ENCODE results near the gene STX8.
A peak's percentile ranks its signal among the peaks of the same experiment; 100 is the strongest.

STX8 gene

GRCh38 chr17:9242497-9242881 lies 333.1 kb downstream of the STX8 start:
- intact Hi-C loops (cut with micrococcal nuclease) = no loop called here
- Mint-ChIP-seq H3K9me3 (no peaks in the 10 kb centered on the region), H3K27ac (no peak overlapping the region), H3K36me3 (ENCODE audit: low read depth) (no peaks in the 10 kb centered on the region), H3K4me1 (ENCODE audit: low read depth) (peaks cover 29% of the 10 kb centered on the region), H3K4me3 (no peak overlapping the region), H3K27me3 (peaks cover 26% of the 10 kb centered on the region)

DNA sequence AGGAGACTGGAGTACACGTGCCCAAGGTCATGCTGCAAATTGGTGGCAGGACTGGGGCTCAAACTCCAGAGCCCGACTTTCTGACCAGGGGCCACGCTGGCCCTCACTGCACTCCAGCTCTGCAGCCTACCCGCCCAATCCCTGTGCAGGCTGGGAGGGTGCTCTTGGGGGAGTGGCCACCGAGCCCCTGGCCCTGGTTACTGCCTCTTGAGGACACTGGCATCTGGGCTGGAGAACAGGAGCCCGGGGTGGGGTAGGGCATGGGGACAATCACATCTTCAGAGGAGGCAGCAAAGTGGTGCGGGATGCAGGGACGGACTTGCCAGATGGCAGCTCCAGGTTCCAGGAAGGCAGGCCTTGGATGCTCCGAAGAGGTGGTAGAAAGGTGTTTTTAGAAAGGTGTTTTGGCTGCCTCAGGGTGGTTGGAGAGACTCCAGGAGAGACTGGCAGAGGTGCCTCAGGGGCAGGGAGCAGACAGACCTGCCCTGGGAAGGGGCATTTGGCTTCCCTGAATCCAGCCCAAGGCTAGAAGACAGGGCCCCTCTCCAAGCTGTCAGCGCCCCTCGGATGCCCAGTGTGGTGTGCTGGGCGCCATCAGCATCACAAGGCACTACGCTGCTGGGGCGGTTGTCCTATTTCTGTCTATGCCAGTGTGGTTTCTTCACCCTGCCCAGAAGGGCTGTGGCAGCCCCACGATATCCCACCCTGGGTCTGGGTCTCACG lies 333.7 kb downstream of the STX8 start:
- Mint-ChIP-seq H3K27ac (peak overlapping the region; percentile 50), H3K36me3 (ENCODE audit: low read depth) (no peaks in the 10 kb centered on the region), H3K4me1 (ENCODE audit: low read depth) (peaks cover 29% of the 10 kb centered on the region), H3K27me3 (peaks cover 28% of the 10 kb centered on the region), H3K9me3 (no peaks in the 10 kb centered on the region), H3K4me3 (no peak overlapping the region)
- intact Hi-C loops (cut with micrococcal nuclease) = no loop called here

GRCh38 chr17:9241371-9241712 lies 334.3 kb downstream of the STX8 start:
- no peak overlapping the region for H3K4me3 Mint-ChIP-seq
- no peaks in the 10 kb centered on the region for H3K9me3 Mint-ChIP-seq
- peaks cover 28% of the 10 kb centered on the region for H3K27me3 Mint-ChIP-seq
- peak overlapping the region; percentile 50 for H3K27ac Mint-ChIP-seq
- H3K36me3 Mint-ChIP-seq (ENCODE audit: low read depth) = no peaks in the 10 kb centered on the region
- H3K4me1 Mint-ChIP-seq (ENCODE audit: low read depth) = peaks cover 29% of the 10 kb centered on the region
- intact Hi-C loops (cut with micrococcal nuclease) = no loop called here

DNA sequence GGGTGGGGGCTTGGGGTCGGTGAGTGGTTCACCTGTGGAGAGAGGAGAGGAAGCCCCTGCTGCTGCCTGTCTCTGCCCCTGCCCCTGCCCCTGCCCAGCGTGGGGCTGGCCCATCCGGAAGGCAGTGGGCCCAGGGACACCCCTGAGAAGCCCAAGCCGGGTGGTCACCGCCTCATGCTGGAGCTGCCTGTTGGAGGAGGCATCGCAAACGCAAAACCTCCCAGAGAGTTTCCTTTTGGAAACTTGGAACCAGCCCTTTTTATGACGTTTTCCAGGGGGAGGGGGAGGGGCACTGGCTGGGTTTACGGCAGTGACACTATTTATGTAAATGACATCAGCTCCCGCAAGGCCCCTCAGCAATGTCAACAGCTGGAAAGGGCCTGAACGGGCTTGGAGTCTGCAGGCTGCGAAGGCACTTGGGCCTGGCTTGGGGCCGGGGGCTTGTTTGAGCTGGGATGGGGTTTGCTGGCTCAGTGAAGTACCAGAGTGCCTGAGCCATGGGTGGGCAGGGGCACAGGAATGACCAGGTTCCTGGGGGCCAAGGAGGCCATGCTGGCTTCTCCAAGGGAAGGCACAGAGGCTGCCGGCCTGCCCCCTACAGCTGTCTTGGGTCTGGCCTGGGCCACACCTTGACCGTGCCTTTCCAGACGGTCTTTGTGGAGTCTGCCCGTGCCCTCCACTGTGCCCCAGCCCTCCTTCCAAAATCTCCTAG lies 334.8 kb downstream of the STX8 start:
- Mint-ChIP-seq H3K9me3 (no peaks in the 10 kb centered on the region), H3K4me3 (peak overlapping the region; percentile 62), H3K27ac (peak overlapping the region; percentile 60), H3K36me3 (ENCODE audit: low read depth) (no peaks in the 10 kb centered on the region), H3K27me3 (peaks cover 28% of the 10 kb centered on the region), H3K4me1 (ENCODE audit: low read depth) (peaks cover 29% of the 10 kb centered on the region)
- intact Hi-C loops (cut with micrococcal nuclease) = no loop called here

- H3K9me3 Mint-ChIP-seq = no peaks in the 10 kb centered on the region
- H3K36me3 Mint-ChIP-seq (ENCODE audit: low read depth) = no peaks in the 10 kb centered on the region
- H3K27me3 Mint-ChIP-seq = peaks cover 35% of the 10 kb centered on the region
- intact Hi-C loops (cut with micrococcal nuclease) = no loop called here
- H3K27ac Mint-ChIP-seq = peak overlapping the region; percentile 60
- H3K4me3 Mint-ChIP-seq = peak overlapping the region; percentile 62
- H3K4me1 Mint-ChIP-seq (ENCODE audit: low read depth) = peaks cover 29% of the 10 kb centered on the region
Measured at GRCh38 chr17:9239793-9240658, 335.6 kb downstream of the STX8 start.

- H3K36me3 Mint-ChIP-seq (ENCODE audit: low read depth) = no peaks in the 10 kb centered on the region
- no peaks in the 10 kb centered on the region for H3K9me3 Mint-ChIP-seq
- H3K27me3 Mint-ChIP-seq = peaks cover 42% of the 10 kb centered on the region
- peak overlapping the region; percentile 60 for H3K27ac Mint-ChIP-seq
- H3K4me1 Mint-ChIP-seq (ENCODE audit: low read depth) = peaks cover 29% of the 10 kb centered on the region
- peak overlapping the region; percentile 62 for H3K4me3 Mint-ChIP-seq
- intact Hi-C loops (cut with micrococcal nuclease) = no loop called here
Measured at GRCh38 chr17:9239246-9239792, 336.3 kb downstream of the STX8 start.

DNA sequence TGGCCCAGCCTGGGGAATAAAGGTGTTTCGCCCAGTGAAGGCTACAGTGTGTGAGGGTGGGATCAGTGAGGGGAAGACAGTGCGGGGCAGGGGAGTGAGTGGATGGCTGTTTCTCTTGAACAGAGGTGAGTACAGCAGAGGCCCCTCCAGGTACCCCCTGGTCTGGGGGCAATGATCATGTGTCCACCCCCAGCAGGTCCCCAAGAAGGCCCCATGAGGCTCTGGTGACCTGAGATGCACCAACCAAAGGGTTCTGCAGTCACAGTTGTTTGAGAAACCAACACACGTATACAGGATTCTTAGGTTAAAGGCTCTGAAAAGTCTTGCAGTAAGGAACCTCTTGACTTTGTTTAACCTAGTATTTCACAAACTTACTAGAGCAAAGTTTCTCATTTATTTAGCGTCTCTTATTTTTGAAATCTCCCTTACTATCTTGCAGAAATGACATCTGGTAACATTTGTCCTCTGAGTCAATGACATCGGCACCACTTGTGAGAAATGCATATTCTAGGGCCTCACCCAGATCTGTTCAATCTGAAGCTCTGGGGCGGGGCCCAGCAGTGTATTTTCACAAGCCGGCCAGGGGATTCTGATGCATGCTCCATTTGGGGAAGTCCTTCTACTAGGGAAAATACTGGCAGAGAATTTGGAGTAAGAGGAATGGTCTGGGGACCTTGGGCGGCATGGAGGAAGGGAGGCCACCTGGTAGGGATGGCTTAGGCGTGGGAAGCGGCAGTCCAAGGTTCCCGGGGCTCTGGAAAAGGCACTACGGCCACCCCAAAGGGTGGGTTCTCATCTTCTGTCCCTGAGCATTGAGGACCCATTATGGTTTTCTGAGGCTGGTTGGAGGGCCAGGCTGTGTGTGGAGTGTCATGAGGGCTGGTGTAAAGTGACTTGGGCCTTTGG lies 337.0 kb downstream of the STX8 start:
- H3K27me3 Mint-ChIP-seq = peaks cover 50% of the 10 kb centered on the region
- H3K36me3 Mint-ChIP-seq (ENCODE audit: low read depth) = no peaks in the 10 kb centered on the region
- H3K4me3 Mint-ChIP-seq = peak overlapping the region; percentile 62
- H3K27ac Mint-ChIP-seq = peak overlapping the region; percentile 60
- intact Hi-C loops (cut with micrococcal nuclease) = no loop called here
- H3K9me3 Mint-ChIP-seq = no peaks in the 10 kb centered on the region
- H3K4me1 Mint-ChIP-seq (ENCODE audit: low read depth) = peaks cover 29% of the 10 kb centered on the region

DNA sequence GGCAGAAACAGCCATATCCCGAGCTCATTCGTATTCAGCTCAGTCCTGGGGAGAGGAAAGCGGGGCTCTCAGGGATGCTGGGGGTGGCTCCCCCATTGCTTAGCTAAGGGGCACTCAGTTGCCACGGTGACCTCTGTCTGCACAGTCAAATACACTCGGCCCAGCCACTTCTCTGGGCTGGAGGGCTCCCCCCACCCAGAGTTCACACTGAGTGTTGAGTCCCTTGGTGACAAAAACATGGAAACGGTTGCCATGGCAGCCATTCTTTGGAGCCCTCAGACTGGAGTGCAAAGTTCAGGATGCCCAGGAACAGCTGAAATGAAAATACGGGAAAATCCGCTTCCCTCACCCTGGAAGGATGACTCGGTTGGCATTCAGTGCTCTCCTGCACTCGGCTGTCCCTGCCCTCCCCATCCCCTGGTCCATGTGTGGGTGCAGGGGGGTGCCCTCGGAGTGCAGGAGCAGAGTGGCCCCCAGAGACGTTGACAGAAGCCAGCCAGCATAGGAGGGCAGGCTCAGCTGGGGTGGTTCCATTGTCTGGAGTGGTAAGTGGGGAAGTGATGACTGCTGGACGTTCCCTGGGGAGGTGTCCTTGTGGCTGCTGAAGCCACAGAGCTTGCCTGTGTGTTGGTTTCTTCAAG lies 337.8 kb downstream of the STX8 start:
- H3K4me1 Mint-ChIP-seq (ENCODE audit: low read depth) = peaks cover 29% of the 10 kb centered on the region
- intact Hi-C loops (cut with micrococcal nuclease) = no loop called here

GRCh38 chr17:9237053-9237410 lies 338.6 kb downstream of the STX8 start:
- Mint-ChIP-seq H3K36me3 (ENCODE audit: low read depth) (no peaks in the 10 kb centered on the region), H3K4me1 (ENCODE audit: low read depth) (peaks cover 29% of the 10 kb centered on the region), H3K9me3 (no peaks in the 10 kb centered on the region), H3K27me3 (peaks cover 64% of the 10 kb centered on the region), H3K4me3 (no peak overlapping the region), H3K27ac (no peak overlapping the region)
- intact Hi-C loops (cut with micrococcal nuclease) = no loop called here

More for the DNA sequence above, 337.8 kb downstream of the STX8 start:
- no peaks in the 10 kb centered on the region for H3K36me3 Mint-ChIP-seq (ENCODE audit: low read depth)
- H3K9me3 Mint-ChIP-seq = no peaks in the 10 kb centered on the region
- peaks cover 58% of the 10 kb centered on the region for H3K27me3 Mint-ChIP-seq
- H3K27ac Mint-ChIP-seq = peak overlapping the region; percentile 11
- H3K4me3 Mint-ChIP-seq = no peak overlapping the region

DNA sequence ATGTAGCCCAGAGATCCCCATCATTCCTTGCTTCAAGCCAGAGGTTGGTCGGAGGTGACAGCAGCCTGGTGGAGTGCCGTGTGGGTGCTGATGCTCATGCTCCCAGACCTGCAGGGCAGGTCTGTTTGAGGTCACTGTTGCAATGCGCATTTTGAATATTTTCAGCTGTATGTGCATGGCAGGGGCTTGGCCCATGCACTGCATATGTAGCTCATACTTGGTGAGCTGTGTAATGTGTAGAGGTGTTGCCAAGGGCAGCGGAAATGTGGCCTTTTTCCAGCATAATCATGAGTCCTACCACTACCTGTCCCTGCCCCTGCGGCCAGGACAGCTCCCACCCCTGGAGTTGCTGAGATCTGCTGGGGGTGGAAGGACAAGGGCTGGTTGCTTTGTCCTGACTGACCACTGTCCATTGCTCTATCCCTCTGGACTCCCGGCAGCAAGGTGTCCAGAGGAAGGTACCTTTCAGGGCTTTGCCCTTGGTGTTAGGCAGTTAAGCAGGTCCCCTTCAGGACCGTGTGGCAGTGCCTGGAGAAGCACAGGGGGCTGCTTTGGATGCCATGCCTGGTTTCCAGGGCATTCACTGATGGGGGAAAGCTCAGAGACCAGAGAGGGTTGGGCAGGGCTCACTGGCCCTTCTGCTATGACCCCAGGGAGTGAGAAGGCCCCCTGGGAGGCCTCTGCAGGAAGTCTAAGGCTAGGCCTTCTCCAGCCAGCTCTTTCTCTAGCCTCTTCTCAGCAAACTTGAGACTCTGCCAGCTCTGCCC lies 339.2 kb downstream of the STX8 start:
- Mint-ChIP-seq H3K27ac (no peak overlapping the region), H3K27me3 (peaks cover 64% of the 10 kb centered on the region), H3K36me3 (ENCODE audit: low read depth) (no peaks in the 10 kb centered on the region), H3K9me3 (no peaks in the 10 kb centered on the region), H3K4me3 (no peak overlapping the region), H3K4me1 (ENCODE audit: low read depth) (peaks cover 26% of the 10 kb centered on the region)
- intact Hi-C loops (cut with micrococcal nuclease) = no loop called here

GRCh38 chr17:9235346-9235745 lies 340.3 kb downstream of the STX8 start:
- Mint-ChIP-seq H3K27ac (no peak overlapping the region), H3K4me3 (no peak overlapping the region)

DNA sequence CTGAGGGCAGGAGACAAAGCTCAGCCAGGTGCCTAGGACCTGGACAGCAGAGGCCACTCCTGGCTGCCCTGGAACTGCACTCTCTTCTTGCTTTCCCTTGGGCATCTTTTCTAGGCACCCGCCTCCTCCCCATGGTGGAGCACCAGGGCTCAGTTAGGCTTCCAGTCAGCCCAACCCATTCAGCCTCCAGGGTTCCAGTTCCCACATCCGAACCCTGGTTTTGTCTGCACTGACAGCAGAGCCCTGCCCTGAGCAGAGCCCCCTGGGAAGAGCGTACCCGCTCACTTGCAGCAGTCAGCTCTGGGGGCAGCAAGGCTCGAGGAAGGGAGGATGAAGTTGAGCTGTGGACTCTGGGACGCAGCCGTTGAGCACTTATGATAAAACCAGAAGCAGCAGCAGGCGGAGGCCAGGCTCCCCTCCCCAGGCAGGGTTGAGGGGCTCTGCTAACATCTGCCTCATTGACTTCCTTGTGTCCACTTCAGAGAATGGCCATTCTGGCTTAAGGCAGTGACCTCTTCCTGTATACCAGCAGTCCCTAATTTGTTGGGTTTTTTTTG lies 341.2 kb downstream of the STX8 start:
- no peak overlapping the region for H3K27ac Mint-ChIP-seq
- H3K36me3 Mint-ChIP-seq (ENCODE audit: low read depth) = no peaks in the 10 kb centered on the region
- H3K27me3 Mint-ChIP-seq = peaks cover 56% of the 10 kb centered on the region
- intact Hi-C loops (cut with micrococcal nuclease) = no loop called here
- no peak overlapping the region for H3K4me3 Mint-ChIP-seq
- peaks cover 10% of the 10 kb centered on the region for H3K4me1 Mint-ChIP-seq (ENCODE audit: low read depth)
- H3K9me3 Mint-ChIP-seq = no peaks in the 10 kb centered on the region

More at GRCh38 chr17:9235346-9235745, 340.3 kb downstream of the STX8 start:
- no peaks in the 10 kb centered on the region for H3K9me3 Mint-ChIP-seq
- H3K27me3 Mint-ChIP-seq = peaks cover 55% of the 10 kb centered on the region
- H3K4me1 Mint-ChIP-seq (ENCODE audit: low read depth) = peaks cover 15% of the 10 kb centered on the region
- H3K36me3 Mint-ChIP-seq (ENCODE audit: low read depth) = no peaks in the 10 kb centered on the region
- intact Hi-C loops (cut with micrococcal nuclease) = no loop called here

All from dendritic cell treated with granulocyte-macrophage colony-stimulating factor and Interleukin-4, amounts not matched to agents 40 ng/mL and 50 ng/mL, for 4 days (primary cell).